Stimulated activated CD8-positive, alpha-beta memory T cell treated with anti-CD3 and anti-CD28 coated beads, Interleukin-15, amount 100 ng/mL, for 1 hour (primary cell): ENCODE data around the gene SLC1A3.
"Not testable (repeated sequence)": the region's sequence is repeated elsewhere in the genome, so short reads cannot be mapped to it uniquely, and the experiment has no call there.

Experiments
- DNase-seq: peaks from one replicate; pipeline ENCODE4 v3.0.0-alpha.2; 2020; ENCODE audit warnings: low read depth

The SLC1A3 gene

GRCh38 chr5:36631620-36632362 is 25.4 kb downstream of the SLC1A3 start:
- DNase-seq, result no peak

- DNase-seq, result no peak
Measured at GRCh38 chr5:36632363-36632664, 25.9 kb downstream of the SLC1A3 start.

GRCh38 chr5:36635721-36636390 is 29.4 kb downstream of the SLC1A3 start:
- no peak for DNase-seq

- DNase-seq, result no peak
Measured at GRCh38 chr5:36637101-36637500, 30.7 kb downstream of the SLC1A3 start.

- no peak for DNase-seq
Measured at GRCh38 chr5:36637516-36637915, 31.1 kb downstream of the SLC1A3 start.

GRCh38 chr5:36638056-36638455 is 31.6 kb downstream of the SLC1A3 start:
- DNase-seq, result no peak

GRCh38 chr5:36640949-36641348 is 34.5 kb downstream of the SLC1A3 start:
- no peak for DNase-seq

GRCh38 chr5:36641431-36641830 is 35.0 kb downstream of the SLC1A3 start:
- no peak for DNase-seq

- DNase-seq, result no peak
Measured at GRCh38 chr5:36642089-36642488, 35.7 kb downstream of the SLC1A3 start.

GRCh38 chr5:36643162-36643561 is 36.8 kb downstream of the SLC1A3 start:
- DNase-seq, result no peak

- not testable (repeated sequence) for DNase-seq
Measured at GRCh38 chr5:36643841-36644240, 37.4 kb downstream of the SLC1A3 start.

GRCh38 chr5:36644727-36645126 is 38.3 kb downstream of the SLC1A3 start:
- DNase-seq, result no peak

GRCh38 chr5:36646100-36646499 is 39.7 kb downstream of the SLC1A3 start:
- no peak for DNase-seq

- DNase-seq, result no peak
Measured at GRCh38 chr5:36646507-36647023, 40.2 kb downstream of the SLC1A3 start.

GRCh38 chr5:36647046-36647445 is 40.6 kb downstream of the SLC1A3 start:
- DNase-seq, result no peak

GRCh38 chr5:36648426-36648825 is 42.0 kb downstream of the SLC1A3 start:
- DNase-seq, result no peak

- DNase-seq, result no peak
Measured at GRCh38 chr5:36651761-36652685, 45.6 kb downstream of the SLC1A3 start.

GRCh38 chr5:36653044-36653705 is 46.8 kb downstream of the SLC1A3 start:
- no peak for DNase-seq

- no peak for DNase-seq
Measured at GRCh38 chr5:36654564-36654963, 48.2 kb downstream of the SLC1A3 start.

GRCh38 chr5:36655161-36655560 is 48.8 kb downstream of the SLC1A3 start:
- no peak for DNase-seq

- DNase-seq, result no peak
Measured at GRCh38 chr5:36656556-36656955, 50.1 kb downstream of the SLC1A3 start.

- no peak for DNase-seq
Measured at GRCh38 chr5:36657563-36657995, 51.2 kb downstream of the SLC1A3 start.
